Activated B cell treated with CpG ODN at 0.5 μM for 24 hours (primary cell): ENCODE measurements around the gene CCDC186. TPM values are rescaled to one million over a fixed set of nuclear protein-coding genes. Genes with fewer than 3 reads are reported as not detected.

ENCODE experiments used
- ATAC-seq: fragments of 200-7000 bp; cut with Tn5 transposase; one replicate; pipeline ENCODE4 v1.10.0; 2021; ENCODE audit warnings: low read depth, mild to moderate bottlenecking, moderate library complexity
- CTCF ChIA-PET: fragments of 350-600 bp; sonication (Branson Sonifier 250); formaldehyde crosslinking; loops from one replicate; lab custom pipeline; 2021; ENCODE audit warnings: antibody characterized with exemption; lab: Charles Lee
- POLR2A ChIA-PET: fragments of 350-600 bp; sonication (Branson Sonifier 250); formaldehyde crosslinking; loops from one replicate; lab custom pipeline; 2021; ENCODE audit warnings: antibody characterized with exemption; lab: Charles Lee
- DNase-seq: peaks from one replicate; pipeline ENCODE4 v3.0.0; 2022
- H3K27ac Mint-ChIP-seq: one replicate; pipeline ENCODE4 v1.8.0; 2020; ENCODE audit warnings: mixed read lengths
- H3K27me3 Mint-ChIP-seq: one replicate; pipeline ENCODE4 v1.8.0; 2021; ENCODE audit warnings: mixed read lengths
- H3K36me3 Mint-ChIP-seq: one replicate; pipeline ENCODE4 v1.8.0; 2021; ENCODE audit warnings: low read depth, mixed read lengths
- H3K4me1 Mint-ChIP-seq: one replicate; pipeline ENCODE4 v1.8.0; 2021; ENCODE audit warnings: mixed read lengths
- H3K4me3 Mint-ChIP-seq: one replicate; pipeline ENCODE4 v1.8.0; 2020; ENCODE audit warnings: mild to moderate bottlenecking, mixed read lengths
- H3K9me3 Mint-ChIP-seq: one replicate; pipeline ENCODE4 v1.8.0; 2020; ENCODE audit warnings: mixed read lengths
- CTCF ChIP-seq: fragments of 200-600 bp; IDR thresholded peaks from one replicate; pipeline ENCODE4 v1.8.0; 2022; ENCODE audit warnings: antibody characterized with exemption, mild to moderate bottlenecking
- intact Hi-C: fragments of 100-400 bp; cut with micrococcal nuclease; formaldehyde crosslinking; loops from one replicate; pipeline ENCODE4 v1.15.1; 2024
- total RNA-seq: library from RNA; stranded (reverse); gene quantifications from 2 replicates; pipeline ENCODE4 v1.2.3, GENCODE V29; 2022

CCDC186 gene
- total RNA-seq, 1 donor from 2014 or later, result 24.8 TPM

- H3K4me3 Mint-ChIP-seq, result no peak overlapping the region
- H3K9me3 Mint-ChIP-seq, result no peaks in the 10 kb centered on the region
- CTCF ChIA-PET, result no interaction called here
- no peaks in the 10 kb centered on the region for H3K4me1 Mint-ChIP-seq
- peaks cover 2% of the 10 kb centered on the region for H3K27me3 Mint-ChIP-seq
- ATAC-seq (no peak), DNase-seq (no peak)
- intact Hi-C loops, result no loop called here
- POLR2A ChIA-PET, result interaction anchor here (0.7 kb wide), 1 partner anchor 14 kb away, joined by 7 read pairs; no protein-coding TSS in a partner anchor
- no peak overlapping the region for H3K27ac Mint-ChIP-seq
- no peak for TF ChIP-seq CTCF
- H3K36me3 Mint-ChIP-seq, result no peaks in the 10 kb centered on the region
Measured at GRCh38 chr10:114079421-114079820, 94.6 kb downstream of the CCDC186 start.

GRCh38 chr10:114078346-114078745 is 95.7 kb downstream of the CCDC186 start:
- Mint-ChIP-seq H3K36me3 (no peaks in the 10 kb centered on the region), H3K27ac (no peak overlapping the region), H3K4me1 (peaks cover 9% of the 10 kb centered on the region), H3K4me3 (no peak overlapping the region), H3K9me3 (no peaks in the 10 kb centered on the region), H3K27me3 (peaks cover 2% of the 10 kb centered on the region)
- no peak for DNase-seq
- TF ChIP-seq CTCF, result no peak
- ATAC-seq, result no peak
- POLR2A ChIA-PET, result interaction anchor here (0.7 kb wide), 2 partner anchors 9 to 358 kb away, joined by 4 to 5 read pairs; no protein-coding TSS in a partner anchor
- CTCF ChIA-PET, result no interaction called here
- intact Hi-C loops, result no loop called here

- H3K27ac Mint-ChIP-seq, result no peak overlapping the region
Measured at GRCh38 chr10:114077815-114078219, 96.2 kb downstream of the CCDC186 start.

GRCh38 chr10:114077347-114077746 is 96.7 kb downstream of the CCDC186 start:
- H3K4me3 Mint-ChIP-seq, result no peak overlapping the region
- ATAC-seq (no peak), DNase-seq (no peak)
- ChIA-PET POLR2A (no interaction called here), CTCF (no interaction called here)
- H3K27ac Mint-ChIP-seq, result no peak overlapping the region
- no peaks in the 10 kb centered on the region for H3K9me3 Mint-ChIP-seq
- intact Hi-C loops, result no loop called here
- TF ChIP-seq CTCF, result no peak
- no peaks in the 10 kb centered on the region for H3K36me3 Mint-ChIP-seq
- peaks cover 18% of the 10 kb centered on the region for H3K4me1 Mint-ChIP-seq
- peaks cover 2% of the 10 kb centered on the region for H3K27me3 Mint-ChIP-seq

More at GRCh38 chr10:114077815-114078219, 96.2 kb downstream of the CCDC186 start:
- H3K4me1 Mint-ChIP-seq, result peaks cover 14% of the 10 kb centered on the region
- DNase-seq, result no peak
- no peak for TF ChIP-seq CTCF
- H3K9me3 Mint-ChIP-seq, result no peaks in the 10 kb centered on the region
- ChIA-PET CTCF (no interaction called here), POLR2A (no interaction called here)
- H3K36me3 Mint-ChIP-seq, result no peaks in the 10 kb centered on the region
- intact Hi-C loops, result no loop called here
- peaks cover 2% of the 10 kb centered on the region for H3K27me3 Mint-ChIP-seq
- H3K4me3 Mint-ChIP-seq, result no peak overlapping the region
- no peak for ATAC-seq

DNA sequence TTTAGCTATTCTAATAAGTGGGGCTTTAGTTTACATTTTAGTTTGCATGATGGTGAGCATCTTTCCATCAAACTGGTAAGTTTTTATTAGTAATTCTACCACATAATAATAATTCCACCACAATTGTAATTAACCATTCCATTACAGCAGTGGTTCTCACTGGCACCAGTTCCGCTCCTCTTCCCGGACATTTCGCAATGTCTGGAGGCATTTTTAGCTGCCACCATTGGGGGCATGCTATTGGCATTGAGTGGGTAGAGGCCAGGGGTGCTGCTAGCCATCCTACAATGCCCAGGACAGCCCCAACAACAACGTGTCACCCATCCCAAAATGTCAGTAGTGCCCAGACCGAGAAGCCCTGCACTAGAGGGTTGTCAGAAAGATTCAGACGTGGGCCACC is 98.9 kb downstream of the CCDC186 start:
- Mint-ChIP-seq H3K27me3 (peaks cover 2% of the 10 kb centered on the region), H3K36me3 (no peaks in the 10 kb centered on the region), H3K4me1 (peaks cover 31% of the 10 kb centered on the region), H3K9me3 (no peaks in the 10 kb centered on the region), H3K27ac (no peak overlapping the region), H3K4me3 (no peak overlapping the region)
- ChIA-PET CTCF (no interaction called here), POLR2A (no interaction called here)
- ATAC-seq, result no peak
- TF ChIP-seq CTCF, result no peak
- intact Hi-C loops, result no loop called here
- no peak for DNase-seq
